Body of pancreas (tissue), 4 donors: ENCODE results near the gene SOX9.

ENCODE experiments used
- CTCF ChIP-seq, 7 experiments: fragments of 450-650 bp in 4 of 7; fragments of 200-600 bp in 3 of 7; sonication (generic) in 3 of 7; IDR thresholded peaks; one replicate each; pipeline ENCODE4 v1.5.1; 2016 to 2019; ENCODE audit warnings: antibody characterized with exemption in 7 of 7
- POLR2A ChIP-seq, 3 donors: fragments of 450-650 bp; IDR thresholded peaks; one replicate each; pipeline ENCODE4 v1.6.1; 2016; ENCODE audit warnings: antibody characterized with exemption in 3 of 3, mild to moderate bottlenecking in 2 of 3

DNA sequence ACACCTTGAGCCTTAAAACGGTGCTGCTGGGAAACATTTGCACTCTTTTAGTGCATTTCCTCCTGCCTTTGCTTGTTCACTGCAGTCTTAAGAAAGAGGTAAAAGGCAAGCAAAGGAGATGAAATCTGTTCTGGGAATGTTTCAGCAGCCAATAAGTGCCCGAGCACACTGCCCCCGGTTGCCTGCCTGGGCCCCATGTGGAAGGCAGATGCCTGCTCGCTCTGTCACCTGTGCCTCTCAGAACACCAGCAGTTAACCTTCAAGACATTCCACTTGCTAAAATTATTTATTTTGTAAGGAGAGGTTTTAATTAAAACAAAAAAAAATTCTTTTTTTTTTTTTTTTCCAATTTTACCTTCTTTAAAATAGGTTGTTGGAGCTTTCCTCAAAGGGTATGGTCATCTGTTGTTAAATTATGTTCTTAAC lies 4.4 kb downstream of the SOX9 start:
- TF ChIP-seq CTCF (IDR thresholded peaks at IDR 0.05) (no peak), POLR2A (IDR thresholded peaks at IDR 0.05) (no peak)
